Measurements from ENCODE around the gene PCGF2.
A peak's percentile ranks its signal among the peaks of the same experiment; 100 is the strongest.

Gene PCGF2

DNA sequence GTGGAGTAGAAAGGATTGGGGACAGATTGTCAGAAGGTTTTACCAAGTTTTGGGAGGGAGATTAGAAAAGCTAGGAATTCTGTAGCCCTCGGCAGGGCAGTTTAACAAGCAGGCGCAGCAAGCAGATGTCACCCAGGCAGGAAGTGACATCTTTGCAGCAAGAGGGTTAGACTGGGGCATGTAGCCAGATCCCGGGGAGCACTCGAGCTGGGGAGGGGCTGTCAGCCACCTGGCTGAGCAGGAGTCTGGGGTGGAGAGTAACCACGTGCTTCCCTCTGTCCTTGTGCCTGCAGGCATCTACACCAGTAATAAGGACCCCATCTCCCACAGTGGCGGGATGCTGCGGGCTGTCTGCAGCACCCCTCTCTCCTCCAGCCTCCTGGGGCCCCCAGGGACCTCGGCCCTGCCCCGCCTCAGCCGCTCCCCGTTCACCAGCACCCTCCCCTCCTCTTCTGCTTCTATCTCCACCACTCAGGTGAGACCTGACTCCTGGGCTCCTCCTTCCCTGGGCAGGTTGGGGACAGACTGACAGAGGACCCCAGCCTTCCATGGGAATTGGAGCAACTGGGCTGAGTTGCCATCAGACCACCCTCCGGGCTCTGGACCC lies 30.9 kb downstream of the PCGF2 start:
- no peak for DNase-seq

DNA sequence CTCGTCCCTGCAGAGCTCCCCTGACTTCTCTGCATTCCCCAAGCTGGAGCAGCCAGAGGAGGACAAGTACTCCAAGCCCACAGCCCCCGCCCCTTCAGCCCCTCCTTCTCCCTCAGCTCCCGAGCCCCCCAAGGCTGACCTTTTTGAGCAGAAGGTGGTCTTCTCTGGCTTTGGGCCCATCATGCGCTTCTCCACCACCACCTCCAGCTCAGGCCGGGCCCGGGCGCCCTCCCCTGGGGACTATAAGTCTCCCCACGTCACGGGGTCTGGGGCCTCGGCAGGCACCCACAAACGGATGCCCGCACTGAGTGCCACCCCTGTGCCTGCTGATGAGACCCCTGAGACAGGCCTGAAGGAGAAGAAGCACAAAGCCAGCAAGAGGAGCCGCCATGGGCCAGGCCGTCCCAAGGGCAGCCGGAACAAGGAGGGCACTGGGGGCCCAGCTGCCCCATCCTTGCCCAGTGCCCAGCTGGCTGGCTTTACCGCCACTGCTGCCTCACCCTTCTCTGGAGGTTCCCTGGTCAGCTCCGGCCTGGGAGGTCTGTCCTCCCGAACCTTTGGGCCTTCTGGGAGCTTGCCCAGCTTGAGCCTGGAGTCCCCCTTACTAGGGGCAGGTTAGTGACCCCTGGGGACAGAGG lies 31.6 kb downstream of the PCGF2 start:
- DNase-seq = no peak

DNA sequence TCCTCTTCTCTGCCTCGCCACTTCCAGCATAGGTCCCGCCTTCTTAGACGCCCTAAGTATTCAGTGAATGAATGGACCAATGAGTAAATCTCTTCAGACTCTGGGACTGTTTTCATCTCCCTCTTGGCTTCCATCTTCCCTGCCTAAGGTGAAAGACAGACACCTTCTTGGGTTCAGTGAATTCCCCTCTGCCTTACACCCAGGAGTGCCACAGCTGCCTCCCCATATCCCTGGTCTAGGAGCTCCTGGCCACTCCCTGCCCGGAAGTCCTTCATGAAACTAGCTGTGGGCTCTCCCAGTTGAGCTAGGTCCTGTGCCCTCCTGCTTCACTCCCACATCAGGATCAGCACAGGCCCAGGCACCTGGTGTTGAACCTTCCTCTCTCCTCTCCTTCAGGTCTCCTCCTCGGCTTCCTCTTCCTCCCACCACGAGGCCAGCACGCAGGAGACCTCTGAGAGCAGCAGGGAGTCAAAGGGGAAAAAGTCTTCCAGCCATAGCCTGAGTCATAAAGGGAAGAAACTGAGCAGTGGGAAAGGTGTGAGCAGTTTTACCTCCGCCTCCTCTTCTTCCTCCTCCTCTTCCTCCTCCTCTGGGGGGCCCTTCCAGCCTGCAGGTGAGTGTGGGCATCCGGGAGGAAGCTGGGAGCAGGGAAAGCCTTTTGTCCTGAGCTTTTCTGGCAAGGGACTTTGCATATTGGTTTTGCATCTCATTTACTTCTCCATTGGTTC lies 32.8 kb downstream of the PCGF2 start:
- no peak for DNase-seq

DNA sequence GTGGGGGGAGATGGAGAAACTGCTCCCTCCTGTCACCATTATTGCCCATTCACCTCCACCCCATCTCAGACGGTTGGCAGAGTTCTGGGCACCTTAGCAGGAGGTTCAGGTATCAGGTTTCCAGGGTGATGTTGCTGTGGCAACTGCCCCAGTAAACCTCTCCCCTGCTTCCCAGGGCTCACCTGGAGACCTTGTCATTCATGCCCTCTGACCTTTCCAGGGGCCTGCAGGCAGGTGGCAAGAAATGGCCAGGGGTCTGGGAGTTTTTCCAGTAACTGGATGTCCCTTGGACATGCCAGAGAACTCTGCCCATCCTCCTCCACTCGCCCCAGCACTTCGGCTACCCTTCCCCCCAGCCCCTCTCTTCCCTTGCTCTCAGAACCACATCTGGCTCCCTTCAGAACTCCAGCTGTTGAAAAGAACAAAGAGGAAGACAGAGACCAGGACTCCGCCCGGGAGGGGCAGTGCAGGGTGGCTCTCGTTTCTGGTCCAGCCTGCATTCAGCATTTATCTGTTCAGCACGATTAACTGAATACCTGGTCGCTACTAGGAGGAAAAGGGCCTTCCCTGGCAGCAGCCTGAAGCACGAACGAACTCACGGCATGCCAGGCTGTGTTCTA lies 34.6 kb downstream of the PCGF2 start:
- DNase-seq = no peak

DNA sequence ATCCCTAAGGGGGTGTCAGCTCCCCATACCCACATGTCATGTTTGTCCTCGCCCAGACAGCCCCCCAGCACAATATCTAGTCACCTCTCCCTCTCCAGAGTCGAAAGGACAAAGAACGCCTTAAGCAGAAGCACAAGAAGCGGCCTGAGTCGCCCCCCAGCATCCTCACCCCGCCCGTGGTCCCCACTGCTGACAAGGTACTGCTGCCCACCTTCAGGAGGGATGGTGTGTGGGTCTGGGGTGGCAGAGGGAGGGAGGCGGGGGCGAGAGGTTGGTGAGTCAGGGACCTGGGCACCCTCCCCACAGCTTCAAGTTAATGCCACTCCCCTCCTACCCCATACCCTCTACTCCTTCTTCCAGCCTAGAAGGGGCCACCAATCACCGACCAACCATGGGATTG lies 35.5 kb downstream of the PCGF2 start:
- no peak for DNase-seq

DNA sequence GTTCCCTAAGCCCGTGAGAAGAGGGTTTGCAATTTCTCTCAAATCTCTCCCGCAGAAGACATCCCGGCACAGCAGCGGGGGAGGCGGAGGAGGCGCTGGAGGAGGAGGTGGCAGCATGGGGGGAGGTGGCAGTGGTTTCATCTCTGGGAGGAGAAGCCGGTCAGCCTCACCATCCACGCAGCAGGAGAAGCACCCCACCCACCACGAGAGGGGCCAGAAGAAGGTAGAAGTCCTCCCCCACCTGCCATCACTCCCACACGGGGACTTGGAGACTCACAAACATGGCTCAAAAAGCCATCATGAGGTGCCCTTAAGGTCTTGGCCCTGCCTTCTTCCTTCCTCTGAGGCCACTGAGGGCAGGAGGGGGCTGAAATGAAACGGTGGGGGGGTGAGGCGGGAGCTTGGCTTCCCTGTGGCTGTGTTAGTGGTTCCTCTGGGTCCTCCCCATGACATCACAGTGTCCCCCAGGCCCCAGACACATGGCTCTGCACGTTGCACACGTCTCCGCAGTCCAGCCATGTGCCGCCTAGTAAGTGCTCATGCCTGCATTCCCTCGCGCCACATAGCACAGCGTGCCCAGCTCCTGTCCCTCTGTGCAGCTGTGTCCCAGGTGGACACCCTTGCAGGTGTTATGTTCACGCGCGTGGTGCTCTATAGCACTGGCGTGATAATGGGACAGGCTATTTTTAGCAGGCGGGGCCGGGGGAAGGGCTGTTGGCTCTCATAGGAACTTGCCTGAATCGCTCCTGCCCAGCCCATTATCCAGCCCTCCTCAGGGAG lies 36.2 kb downstream of the PCGF2 start:
- no peak for DNase-seq

DNA sequence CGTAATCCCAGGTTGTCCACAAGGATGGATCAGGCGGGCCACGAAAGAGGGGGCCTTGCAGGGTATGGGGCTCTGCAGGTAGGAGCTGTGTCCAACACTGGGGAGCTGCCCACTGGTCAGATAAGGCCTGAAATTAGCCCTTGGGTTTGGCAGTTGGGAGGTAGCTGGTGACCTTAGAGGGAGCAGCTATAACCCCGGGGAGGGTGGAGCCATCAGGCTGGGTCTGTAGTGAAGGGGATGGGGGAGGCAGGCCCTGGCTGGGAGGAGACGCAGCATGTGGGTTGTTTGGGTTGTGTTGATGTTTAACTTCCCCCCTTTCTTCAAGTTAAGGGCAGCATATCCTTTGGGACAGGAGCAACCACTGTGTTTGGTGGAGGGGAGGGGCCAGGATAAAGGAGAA lies 37.2 kb downstream of the PCGF2 start:
- DNase-seq = no peak

DNA sequence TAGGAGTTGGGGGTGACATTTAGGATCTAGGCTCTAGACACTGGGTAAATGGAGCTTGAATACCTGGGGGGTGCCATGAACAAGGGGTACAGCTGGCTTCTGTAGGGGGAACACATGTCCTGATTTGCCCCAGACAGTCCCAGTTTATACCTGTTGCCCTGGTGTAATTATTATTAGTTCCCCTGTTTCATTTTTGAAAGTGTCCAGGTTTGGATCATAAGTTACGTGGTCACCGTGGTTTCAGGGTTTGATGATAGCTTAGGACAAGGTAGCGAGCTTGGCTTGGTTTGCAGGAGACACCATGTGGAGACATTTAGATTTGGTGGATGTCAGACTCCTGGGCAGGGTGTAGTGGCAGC lies 37.6 kb downstream of the PCGF2 start:
- DNase-seq = no peak

DNA sequence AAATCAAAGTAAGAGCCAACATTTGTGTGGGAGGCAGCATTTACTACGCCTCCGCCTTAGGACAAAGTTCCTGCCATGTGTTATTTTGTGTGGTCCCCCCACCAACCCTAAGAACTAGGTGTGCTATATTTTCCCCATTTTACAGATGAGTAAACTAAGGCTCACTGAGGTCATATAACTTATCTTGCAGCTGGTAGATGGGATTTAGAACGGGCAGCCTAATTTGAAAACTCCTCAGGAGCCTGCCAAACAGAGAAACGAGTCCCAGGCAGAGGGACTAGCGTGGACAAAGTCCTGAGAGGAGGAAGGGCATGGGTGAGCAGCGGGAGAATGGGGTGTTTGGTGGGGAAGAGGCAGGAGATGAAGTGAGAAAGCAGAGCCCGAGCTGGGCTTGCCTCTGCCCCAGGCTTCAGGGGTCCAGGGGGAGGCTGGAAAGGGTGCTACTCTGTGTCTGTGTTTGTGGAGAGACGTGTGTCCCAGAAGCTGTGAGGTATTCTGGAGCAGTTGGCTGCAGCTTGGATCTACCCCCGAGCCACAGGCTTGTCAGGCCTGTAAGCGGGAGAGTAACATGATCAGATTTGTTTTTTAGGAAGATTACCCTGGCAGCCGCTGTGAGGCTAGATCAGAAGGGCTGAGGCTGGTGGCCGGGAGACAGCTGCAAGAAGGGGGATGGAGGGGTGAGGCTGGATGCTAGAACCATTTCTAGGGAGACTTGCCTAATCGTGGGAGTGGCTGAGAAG lies 38.1 kb downstream of the PCGF2 start:
- no peak for DNase-seq

DNA sequence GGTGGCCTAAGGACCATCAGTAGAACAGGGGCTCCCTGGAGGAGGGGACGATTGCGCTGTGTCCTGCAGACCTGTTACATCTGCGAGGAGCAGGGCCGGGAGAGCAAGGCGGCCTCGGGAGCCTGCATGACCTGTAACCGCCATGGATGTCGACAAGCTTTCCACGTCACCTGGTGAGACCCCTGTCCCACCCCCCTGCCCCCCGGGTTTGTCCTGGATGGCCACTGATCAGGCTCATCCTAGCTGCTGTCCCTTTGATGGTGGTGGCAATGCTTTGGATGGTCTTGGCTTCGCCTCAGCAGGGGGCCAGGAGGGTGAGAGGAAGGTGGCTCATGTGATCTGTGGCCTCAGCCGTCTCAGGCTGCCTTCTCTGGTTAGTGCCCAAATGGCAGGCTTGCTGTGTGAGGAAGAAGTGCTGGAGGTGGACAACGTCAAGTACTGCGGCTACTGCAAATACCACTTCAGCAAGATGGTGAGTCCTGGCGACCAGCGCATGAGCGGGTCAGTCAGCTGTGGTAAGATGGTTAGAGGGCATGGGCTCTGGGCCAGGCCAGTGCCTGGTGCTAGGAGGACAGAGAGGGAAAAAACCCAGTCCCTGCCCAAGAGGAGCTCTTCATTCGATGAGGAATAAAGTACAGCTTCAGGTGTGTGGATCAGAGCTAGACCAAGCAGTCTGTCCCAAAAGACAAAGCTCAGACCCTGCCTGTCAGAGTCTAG lies 38.9 kb downstream of the PCGF2 start:
- no peak for DNase-seq

DNA sequence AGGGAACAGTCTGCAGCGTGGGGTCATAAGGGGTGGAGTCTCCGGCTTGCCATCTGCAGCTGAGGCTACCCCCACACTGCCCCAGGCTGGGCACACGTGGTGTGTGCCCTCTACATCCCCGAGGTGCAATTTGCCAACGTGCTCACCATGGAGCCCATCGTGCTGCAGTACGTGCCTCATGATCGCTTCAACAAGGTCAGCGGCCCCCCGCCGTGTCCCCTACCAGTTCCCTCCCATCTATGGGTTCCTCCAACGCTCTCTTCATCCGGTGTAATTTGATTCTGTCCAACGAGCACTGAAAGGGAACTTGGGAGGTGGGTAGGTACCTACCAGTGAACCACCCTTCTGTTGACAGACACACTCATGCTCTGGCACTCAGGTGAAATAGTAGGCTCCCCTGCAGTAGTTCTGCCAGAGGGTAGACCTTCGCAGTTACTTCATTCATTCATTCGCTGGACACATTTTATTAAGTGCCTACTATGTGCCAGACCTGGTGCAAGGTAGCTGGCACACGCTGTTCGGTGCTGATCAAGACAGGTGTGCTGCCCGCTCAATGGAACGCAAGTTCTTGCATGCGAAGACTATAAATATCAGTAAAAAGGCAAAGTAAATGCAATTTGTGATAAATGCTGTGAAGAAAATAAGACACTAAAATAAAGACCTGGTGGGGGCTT lies 40.3 kb downstream of the PCGF2 start:
- no peak for DNase-seq

DNA sequence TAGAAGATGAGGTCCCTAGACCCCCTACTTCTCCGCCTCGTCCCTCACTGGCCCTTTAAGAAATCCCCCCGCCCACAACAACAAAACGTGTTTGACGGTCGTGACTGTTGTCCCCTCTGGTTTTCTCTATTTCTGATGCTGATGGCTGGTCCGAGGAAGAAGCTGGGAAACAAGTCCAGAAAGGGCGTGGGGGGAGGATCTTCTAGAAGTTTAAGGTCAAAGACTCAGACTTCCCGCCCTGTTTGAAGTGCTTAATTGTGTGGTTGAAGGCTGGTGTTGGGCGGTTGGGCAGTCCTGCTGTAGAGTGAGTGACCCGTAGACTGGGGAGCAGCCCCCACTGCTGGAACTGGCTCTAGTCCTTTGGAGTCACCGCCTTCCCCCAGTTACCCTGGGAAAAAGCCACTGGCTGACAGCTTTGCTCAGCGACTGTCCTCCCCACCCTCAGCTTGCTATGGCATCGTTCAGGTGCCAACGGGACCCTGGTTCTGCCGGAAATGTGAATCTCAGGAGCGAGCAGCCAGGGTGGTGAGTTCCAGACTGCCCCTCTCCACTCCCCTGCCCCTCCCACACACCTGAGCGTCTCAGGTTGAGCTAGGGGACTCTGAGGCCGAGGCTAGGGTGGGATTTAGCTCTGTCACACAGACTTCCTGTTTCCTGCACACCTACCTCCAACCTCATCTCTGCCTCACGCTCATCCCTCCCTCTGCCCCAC lies 41.5 kb downstream of the PCGF2 start:
- no peak for DNase-seq

DNA sequence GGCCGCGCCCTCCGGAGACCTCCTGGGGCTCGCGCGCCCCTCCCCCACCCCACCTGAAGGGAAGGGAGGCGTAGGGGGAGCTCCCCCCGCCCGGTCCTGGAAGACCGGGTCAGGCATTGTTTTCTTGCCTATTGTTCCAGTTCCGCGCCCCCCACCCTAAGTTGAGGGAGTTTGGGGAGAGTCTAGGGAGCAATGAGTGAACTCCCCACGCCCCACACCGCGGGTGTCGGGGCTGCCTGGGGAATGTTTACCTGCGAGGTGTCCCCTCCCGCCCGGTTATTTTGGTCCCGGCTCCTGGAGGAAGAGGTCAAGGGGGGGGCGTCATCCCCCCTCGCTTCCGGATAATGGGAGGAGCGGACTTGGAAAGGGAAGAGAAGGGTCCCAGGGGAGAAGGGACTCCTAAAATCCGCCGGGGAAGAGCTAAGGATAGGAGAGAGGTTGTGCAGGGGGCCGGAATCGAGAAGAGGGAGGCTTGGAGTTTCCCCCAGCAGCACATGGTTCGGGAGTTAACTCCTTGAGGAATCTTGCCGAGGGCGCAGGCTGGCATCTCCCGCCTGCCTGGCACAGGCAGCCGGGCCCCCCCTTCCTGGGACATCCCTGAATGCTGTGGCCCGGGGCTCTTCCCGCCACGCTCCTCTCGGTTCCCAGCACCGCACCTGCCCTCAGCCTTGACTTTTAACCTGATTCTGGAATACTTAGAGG lies 42.2 kb downstream of the PCGF2 start:
- peak in 1 of 2 experiments; percentile 25 for DNase-seq

DNA sequence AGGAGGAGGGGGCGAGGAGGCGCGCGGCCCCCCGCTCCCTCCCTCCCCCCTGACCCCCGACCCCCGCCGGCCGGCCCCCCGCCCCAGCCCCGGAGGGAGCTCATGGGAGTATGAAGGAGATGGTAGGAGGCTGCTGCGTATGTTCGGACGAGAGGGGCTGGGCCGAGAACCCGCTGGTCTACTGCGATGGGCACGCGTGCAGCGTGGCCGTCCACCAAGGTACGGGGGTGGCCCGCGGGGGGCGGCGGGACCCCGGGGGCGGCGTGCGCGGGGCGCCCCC lies 42.7 kb downstream of the PCGF2 start:
- DNase-seq = no peak

DNA sequence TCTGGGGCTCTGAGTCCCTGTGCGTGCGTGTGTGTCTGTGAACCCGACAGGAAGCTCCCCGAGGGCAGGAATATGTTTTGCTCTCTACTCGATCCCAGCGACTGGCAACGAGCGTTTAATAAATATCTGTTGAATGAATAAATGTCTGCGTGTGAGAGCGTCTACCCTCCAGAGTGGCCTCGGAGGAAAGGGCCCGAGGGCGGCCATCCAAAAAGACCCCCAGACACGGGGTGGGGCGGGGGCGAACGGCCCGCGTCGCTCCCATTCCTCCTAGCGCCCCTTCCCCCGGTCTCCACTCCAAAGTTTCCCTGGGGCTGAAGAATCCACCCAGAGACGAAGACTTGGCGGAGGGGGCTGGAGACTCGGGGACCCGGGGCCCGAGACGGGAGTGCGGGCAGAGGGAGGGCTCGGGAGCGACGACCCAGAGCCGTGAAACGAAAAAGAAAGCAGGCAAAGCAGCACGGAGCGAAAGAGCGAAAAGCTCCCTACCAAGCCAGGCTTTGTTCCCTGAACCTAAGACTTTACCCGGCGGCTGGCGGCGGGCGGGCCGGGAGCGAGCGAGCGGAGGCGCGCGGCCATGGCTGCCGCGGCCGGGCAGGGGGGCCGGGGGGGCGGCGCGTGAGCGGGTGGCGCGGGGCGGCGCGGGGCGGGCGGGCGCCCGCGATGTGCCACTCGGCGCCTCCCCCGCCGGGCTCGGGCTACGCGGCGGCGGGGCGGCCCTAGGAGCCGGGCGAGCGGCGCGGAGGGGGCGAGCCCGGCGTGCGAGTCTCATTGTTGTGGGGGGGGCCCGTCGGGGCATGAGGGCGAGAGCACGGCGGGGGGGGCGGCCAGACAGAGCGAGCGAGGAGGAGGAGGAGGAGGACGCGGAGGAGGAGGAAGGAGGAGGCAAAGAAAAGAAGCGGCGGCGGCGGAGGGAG lies 43.3 kb downstream of the PCGF2 start, which contains the start of gene MLLT6:
Gene MLLT6 (plus strand): TSS at position 668 of the 917 bp plus-strand sequence. CDS start 360 bp downstream, outside the sequence.
- DNase-seq = peak; percentile 36 to 61

DNA sequence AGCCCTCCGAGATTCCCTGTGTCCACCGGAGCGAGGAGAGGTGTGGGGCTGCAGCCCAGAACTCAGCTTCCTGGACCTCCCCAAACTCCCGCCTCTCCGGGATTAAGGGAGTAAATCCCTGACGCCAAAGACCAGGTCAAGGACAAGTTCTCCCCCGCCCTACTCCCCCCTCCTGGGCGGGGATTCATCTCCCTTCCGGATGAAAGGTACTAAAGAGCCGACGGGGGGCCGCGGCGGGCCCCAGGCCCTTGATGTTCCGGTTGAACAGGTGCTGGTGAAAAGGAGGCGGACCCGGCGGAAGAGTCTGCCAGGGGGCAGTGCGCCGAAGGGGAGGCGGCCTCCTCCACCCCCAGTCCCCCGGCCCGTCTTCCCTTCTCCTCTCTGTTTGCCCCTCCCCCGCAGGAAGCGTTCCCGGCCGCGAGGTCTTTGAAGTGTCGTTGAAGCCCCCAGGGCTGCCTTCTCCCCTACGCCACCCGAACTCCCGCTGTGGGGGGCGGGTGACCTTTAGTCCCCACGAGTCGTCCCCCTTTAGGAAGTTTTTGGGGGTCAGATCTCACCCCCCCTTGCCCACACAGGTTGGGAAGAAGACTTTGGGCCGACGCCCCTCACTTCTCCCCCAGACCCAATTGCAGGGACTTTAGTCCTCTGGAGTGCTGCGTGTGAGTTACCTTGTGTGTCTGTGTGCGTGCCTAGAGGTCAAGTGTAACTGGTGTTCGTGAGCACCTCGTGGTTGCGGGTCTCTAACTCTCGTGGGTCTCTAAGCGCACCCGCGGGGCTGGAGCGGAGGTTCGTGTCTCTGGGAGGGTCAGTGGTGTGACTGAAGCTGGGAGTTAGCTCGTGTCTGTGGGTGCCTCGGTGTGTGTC lies 44.2 kb downstream of the PCGF2 start:
- peak; percentile 95 to 97 for DNase-seq

DNA sequence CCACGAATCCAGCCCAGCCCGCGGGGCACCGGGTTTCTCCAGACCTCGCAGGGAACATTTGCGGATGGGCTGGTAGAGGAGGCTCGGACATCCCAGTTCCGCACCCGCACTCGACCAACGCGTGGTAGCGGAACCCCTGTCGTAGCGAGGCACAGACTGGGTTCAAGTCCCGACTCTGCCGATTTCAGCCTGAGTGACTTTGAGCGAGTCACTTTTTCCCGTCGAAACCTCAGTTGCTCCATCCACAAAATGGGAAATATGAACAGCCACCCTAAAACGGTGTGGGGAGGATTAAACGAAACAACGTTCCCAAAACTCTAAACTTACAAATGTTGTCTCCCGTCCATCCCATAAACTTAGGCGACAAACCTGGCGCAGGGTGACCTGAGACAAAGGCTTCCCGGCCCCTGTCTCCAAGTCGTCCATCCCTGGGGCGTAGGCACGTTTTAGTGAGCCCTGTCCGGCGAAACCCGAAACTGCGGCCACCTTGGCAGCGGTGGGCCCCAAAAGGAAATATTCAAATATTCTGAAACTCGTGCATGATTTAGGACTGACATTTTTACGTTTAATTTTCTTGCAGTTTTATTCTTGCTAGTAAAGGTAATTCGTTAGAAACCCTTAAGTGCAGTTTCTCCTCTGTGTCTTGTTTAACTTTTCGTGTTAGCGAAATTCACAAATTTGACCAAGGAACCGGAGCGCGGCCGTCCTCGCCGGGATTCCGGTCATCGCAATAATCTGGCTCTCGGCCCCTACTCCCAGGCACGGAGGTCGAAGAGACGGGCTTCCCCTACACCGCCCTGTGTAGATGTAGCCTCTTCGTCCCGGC lies 45.0 kb downstream of the PCGF2 start:
- no peak for DNase-seq

All from SHP77 (cell line).